Keratinocyte (primary cell): ENCODE data around the gene ZNF268.

Experiments
- CTCF ChIP-seq, 3 experiments: IDR thresholded peaks in 1 of 3; conservative IDR thresholded peaks in 1 of 3; optimal IDR thresholded peaks in 1 of 3; 2 replicates in 2 of 3; 3 replicates in 1 of 3; pipeline versions ENCODE3 to v1.5.1; 2011; ENCODE audit warnings: low read length in 3 of 3, mild to moderate bottlenecking in 3 of 3, moderate library complexity in 2 of 3, control low read depth in 1 of 3, inconsistent platforms in 1 of 3; ENCODE audit not compliant: insufficient read depth in 2 of 3; ENCODE audit errors: extremely low read depth in 1 of 3
- EZH2 ChIP-seq: IDR thresholded peaks from one replicate; pipeline ENCODE4 v1.6.1; 2012; ENCODE audit warnings: inconsistent platforms, mild to moderate bottlenecking, low read length, moderate library complexity

- TF ChIP-seq CTCF (optimal IDR thresholded peaks at IDR 0.05 in 1 of 3, IDR thresholded peaks at IDR 0.05 in 1 of 3, conservative IDR thresholded peaks at IDR 0.05 in 1 of 3; ENCODE audit: extremely low read depth in 1 of 3, insufficient read depth in 2 of 3, low read length in 3 of 3) (no peak), EZH2 (no peak)
Measured at GRCh38 chr12:133221241-133221640, 39.9 kb downstream of the ZNF268 start.
